H9 (cell line): ENCODE data around the gene TMEM117. TPM values are rescaled to one million over a fixed set of nuclear protein-coding genes. Genes with fewer than 3 reads are reported as not detected.

ENCODE experiments used
- DNase-seq: peaks from one replicate; pipeline ENCODE4 v3.0.0-alpha.2; 2017
- H2AFZ ChIP-seq: one replicate; pipeline ENCODE4 v1.6.1; 2013; ENCODE audit warnings: mild to moderate bottlenecking, low read length, control low read depth, moderate library complexity
- H2AK5ac ChIP-seq: 2 replicates; pipeline ENCODE4 v1.6.1; 2013; ENCODE audit warnings: low read length, control low read depth, mixed read lengths; ENCODE audit not compliant: insufficient read length
- H2BK120ac ChIP-seq: one replicate; pipeline ENCODE4 v1.6.1; 2013; ENCODE audit warnings: low read depth, mild to moderate bottlenecking, low read length, control low read depth, inconsistent platforms; ENCODE audit not compliant: poor library complexity, severe bottlenecking
- H2BK12ac ChIP-seq: 2 replicates; pipeline ENCODE4 v1.6.1; 2013; ENCODE audit warnings: low read length, control low read depth, mixed read lengths, low read depth; ENCODE audit not compliant: insufficient read length
- H2BK15ac ChIP-seq: 2 replicates; pipeline ENCODE4 v1.6.1; 2013; ENCODE audit warnings: low read depth, low read length, control low read depth
- H2BK20ac ChIP-seq: one replicate; pipeline ENCODE4 v1.6.1; 2013; ENCODE audit warnings: low read depth, mild to moderate bottlenecking, low read length, control low read depth, inconsistent platforms; ENCODE audit not compliant: poor library complexity, severe bottlenecking
- H2BK5ac ChIP-seq: 2 replicates; pipeline ENCODE4 v1.6.1; 2013; ENCODE audit warnings: low read length, control low read depth, mixed read lengths; ENCODE audit not compliant: insufficient read length
- H3K14ac ChIP-seq: 2 replicates; pipeline ENCODE4 v1.6.1; 2013; ENCODE audit warnings: low read length, control low read depth; ENCODE audit not compliant: insufficient read depth
- H3K18ac ChIP-seq: 2 replicates; pipeline ENCODE4 v1.6.1; 2013; ENCODE audit warnings: low read depth, mild to moderate bottlenecking, mixed read lengths, low read length, control low read depth; ENCODE audit not compliant: insufficient read length
- H3K23ac ChIP-seq: 2 replicates; pipeline ENCODE4 v1.6.1; 2013; ENCODE audit warnings: low read length, control low read depth, mixed read lengths, low read depth; ENCODE audit not compliant: insufficient read length
- H3K23me2 ChIP-seq: 2 replicates; pipeline ENCODE4 v1.6.1; 2013; ENCODE audit warnings: low read depth, mild to moderate bottlenecking, mixed read lengths, low read length, control low read depth; ENCODE audit not compliant: insufficient read length, poor library complexity, severe bottlenecking
- H3K27ac ChIP-seq: 2 replicates; pipeline ENCODE4 v1.5.1; 2013; ENCODE audit warnings: low read length, control low read depth, mixed read lengths, low read depth; ENCODE audit not compliant: insufficient read length
- H3K27me3 ChIP-seq: 2 replicates; pipeline ENCODE4 v1.6.1; 2013; ENCODE audit warnings: low read length, control low read depth, inconsistent platforms; ENCODE audit not compliant: insufficient read depth
- H3K4ac ChIP-seq: 2 replicates; pipeline ENCODE4 v1.6.1; 2013; ENCODE audit warnings: low read depth, mild to moderate bottlenecking, control low read depth, inconsistent platforms, low read length, moderate library complexity
- H3K4me1 ChIP-seq: 2 replicates; pipeline ENCODE4 v1.6.1; 2013; ENCODE audit warnings: low read length, control low read depth, inconsistent platforms; ENCODE audit not compliant: insufficient read depth
- H3K4me2 ChIP-seq: 2 replicates; pipeline ENCODE4 v1.6.1; 2013; ENCODE audit warnings: low read length, control low read depth, mixed read lengths; ENCODE audit not compliant: insufficient read length, insufficient read depth
- H3K56ac ChIP-seq: 2 replicates; pipeline ENCODE4 v1.6.1; 2013; ENCODE audit warnings: low read depth, mild to moderate bottlenecking, mixed read lengths, low read length, control low read depth; ENCODE audit not compliant: insufficient read length
- H3K79me1 ChIP-seq: 2 replicates; pipeline ENCODE4 v1.6.1; 2013; ENCODE audit warnings: low read depth, mild to moderate bottlenecking, moderate library complexity, low read length, control low read depth, inconsistent platforms; ENCODE audit not compliant: insufficient read depth, poor library complexity, severe bottlenecking
- H3K79me2 ChIP-seq: 2 replicates; pipeline ENCODE4 v1.6.1; 2013; ENCODE audit warnings: low read length, control low read depth, inconsistent platforms; ENCODE audit not compliant: insufficient read depth
- H3K9ac ChIP-seq: 2 replicates; pipeline ENCODE4 v1.6.1; 2013; ENCODE audit warnings: low read length, control low read depth, mixed read lengths; ENCODE audit not compliant: insufficient read length; ENCODE audit errors: extremely low read depth
- H3K9me3 ChIP-seq: one replicate; pipeline ENCODE4 v1.6.1; 2013; ENCODE audit warnings: low read depth, low read length, inconsistent platforms; ENCODE audit not compliant: control insufficient read depth
- H3T11ph ChIP-seq: one replicate; pipeline ENCODE4 v1.6.1; 2013; ENCODE audit warnings: mild to moderate bottlenecking, low read length, control low read depth, inconsistent platforms
- H4K20me1 ChIP-seq: one replicate; pipeline ENCODE4 v1.6.1; 2013; ENCODE audit not compliant: control insufficient read depth, insufficient read length, insufficient read depth
- H4K5ac ChIP-seq: 2 replicates; pipeline ENCODE4 v1.6.1; 2013; ENCODE audit warnings: low read depth, mild to moderate bottlenecking, mixed read lengths, low read length, control low read depth; ENCODE audit not compliant: insufficient read length
- H4K8ac ChIP-seq: replicated peaks from 2 replicates; pipeline ENCODE4 v1.6.1; 2013; ENCODE audit warnings: low read length, control low read depth, mixed read lengths, low read depth; ENCODE audit not compliant: insufficient read length
- H4K91ac ChIP-seq: 2 replicates; pipeline ENCODE4 v1.6.1; 2013; ENCODE audit warnings: low read depth, mild to moderate bottlenecking, moderate library complexity, mixed read lengths, low read length, control low read depth; ENCODE audit not compliant: insufficient read length
- H3K27ac Mint-ChIP-seq, 3 experiments: 2 replicates in 2 of 3; 3 replicates in 1 of 3; pipeline ENCODE4 v1.8.0; 2020 to 2021; ENCODE audit warnings: mixed read lengths in 3 of 3, mild to moderate bottlenecking in 1 of 3, moderate library complexity in 1 of 3
- H3K27me3 Mint-ChIP-seq: 2 replicates; pipeline ENCODE4 v1.8.0; 2021; ENCODE audit warnings: low read depth, mild to moderate bottlenecking, moderate library complexity, mixed read lengths
- H3K36me3 Mint-ChIP-seq, 3 experiments: 2 replicates in 2 of 3; 3 replicates in 1 of 3; pipeline ENCODE4 v1.8.0; 2020 to 2021; ENCODE audit warnings: low read depth in 3 of 3, mixed read lengths in 3 of 3; ENCODE audit not compliant: insufficient read depth in 1 of 3
- H3K4me1 Mint-ChIP-seq, 2 experiments: 2 replicates each; pipeline ENCODE4 v1.8.0; 2020; ENCODE audit warnings: mixed read lengths in 2 of 2
- H3K4me3 Mint-ChIP-seq, 2 experiments: 2 replicates in 1 of 2; 3 replicates in 1 of 2; pipeline ENCODE4 v1.8.0; 2020 to 2021; ENCODE audit warnings: mild to moderate bottlenecking in 2 of 2, mixed read lengths in 2 of 2, moderate library complexity in 1 of 2
- H3K9me3 Mint-ChIP-seq, 2 experiments: 2 replicates in 1 of 2; 3 replicates in 1 of 2; pipeline ENCODE4 v1.8.0; 2020; ENCODE audit warnings: mild to moderate bottlenecking in 2 of 2, mixed read lengths in 2 of 2, moderate library complexity in 1 of 2
- CTCF ChIP-seq: fragments of 200-600 bp; sonication (generic); conservative IDR thresholded peaks from 3 replicates; pipeline ENCODE4 v1.8.0; 2021; ENCODE audit warnings: antibody characterized with exemption, mild to moderate bottlenecking
- WGBS: extraction: QIAGEN DNeasy Blood & Tissue Kit; methylation state at CpG from one replicate; pipeline ENCODE4 v1.1.7; 2013; ENCODE audit warnings: missing lambda C conversion rate, low lambda C conversion rate, mixed read lengths; ENCODE audit not compliant: insufficient read length; ENCODE audit errors: extremely low coverage; 5-methylcytosine and 5-hydroxymethylcytosine counted together
- total RNA-seq: library from RNA; stranded (reverse); gene quantifications from 2 replicates; pipeline ENCODE4 v1.2.1, GENCODE V29; 2021

Gene TMEM117
- total RNA-seq, 1 experiment from 2014 or later, result 1.7 TPM

- Mint-ChIP-seq H3K4me3 (no peak overlapping the region), H3K27me3 (no peaks in the 10 kb centered on the region), H3K36me3 (no peaks in the 10 kb centered on the region), H3K9me3 (no peaks in the 10 kb centered on the region), H3K4me1 (peaks cover 5 to 7% of the 10 kb centered on the region in 2 experiments; a peak in 3 of 4 replicates), H3K27ac (no peak overlapping the region)
- H3K79me1 ChIP-seq, result no peaks in the 10 kb centered on the region
- H4K91ac ChIP-seq, result no peak overlapping the region
- H3K4me2 ChIP-seq, result no peak overlapping the region
- no peak overlapping the region for H2AK5ac ChIP-seq
- H3T11ph ChIP-seq, result no peak overlapping the region
- no peak overlapping the region for H3K23ac ChIP-seq
- no peak overlapping the region for H3K18ac ChIP-seq
- H2AFZ ChIP-seq, result no peak overlapping the region
- no peak overlapping the region for H3K4ac ChIP-seq
- no peak overlapping the region for H4K5ac ChIP-seq
- H3K23me2 ChIP-seq, result no peaks in the 10 kb centered on the region
- H3K4me1 ChIP-seq, result no peaks in the 10 kb centered on the region
- no peak overlapping the region for H3K27ac ChIP-seq
- H4K8ac ChIP-seq, result no peak overlapping the region
- no peak overlapping the region for H2BK20ac ChIP-seq
- TF ChIP-seq CTCF, result no peak
- no peak overlapping the region for H2BK15ac ChIP-seq
- H3K9me3 ChIP-seq, result no peaks in the 10 kb centered on the region
- no peak overlapping the region for H3K9ac ChIP-seq
- no peak for DNase-seq
- no peak overlapping the region for H3K56ac ChIP-seq
- no peaks in the 10 kb centered on the region for H3K79me2 ChIP-seq
- no CpG with 5 or more reads among the region's 1 CpG for WGBS
- H2BK5ac ChIP-seq, result no peak overlapping the region
- no peaks in the 10 kb centered on the region for H3K27me3 ChIP-seq
- H4K20me1 ChIP-seq, result no peaks in the 10 kb centered on the region
- no peak overlapping the region for H2BK12ac ChIP-seq
- no peak overlapping the region for H3K14ac ChIP-seq
- H2BK120ac ChIP-seq, result no peak overlapping the region
These were observed 534.1 kb downstream of the TMEM117 start for GRCh38 chr12:44369998-44370397.
